ENCODE data around the gene CLIC5.

CLIC5 gene

DNA sequence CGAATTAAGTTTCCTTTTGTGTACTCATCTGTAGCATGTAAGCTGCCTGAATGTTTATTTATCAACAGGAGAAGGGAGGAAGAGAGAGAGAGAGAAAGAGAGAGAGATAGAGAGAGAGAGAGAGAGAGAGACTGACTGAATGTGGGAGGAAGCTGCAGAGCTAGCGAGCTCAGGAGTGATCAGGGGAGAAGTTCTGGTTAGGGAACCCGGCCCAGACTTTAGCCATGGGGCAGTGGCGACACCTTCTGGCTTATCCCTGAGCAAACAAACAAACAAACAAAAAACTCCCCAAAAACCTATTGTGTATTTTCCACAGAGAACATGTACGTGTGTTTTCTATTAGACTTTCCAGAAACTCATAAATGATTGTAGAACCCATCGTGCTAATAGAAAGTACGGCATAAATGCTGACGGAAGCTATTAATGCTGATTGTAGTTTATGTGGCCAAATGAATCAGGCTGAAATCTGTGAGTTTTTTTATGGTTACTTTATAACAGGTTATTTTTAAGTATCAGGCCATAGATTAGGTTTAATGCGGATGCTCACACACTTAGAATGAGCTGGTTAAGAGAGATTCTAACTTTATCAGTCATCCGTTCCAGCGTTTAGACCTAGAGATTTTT lies 92.8 kb downstream of the CLIC5 start:
- DNase-seq: peak; percentile 37

- no peak for DNase-seq
Measured at GRCh38 chr6:45921691-45922281, 93.9 kb downstream of the CLIC5 start.

DNA sequence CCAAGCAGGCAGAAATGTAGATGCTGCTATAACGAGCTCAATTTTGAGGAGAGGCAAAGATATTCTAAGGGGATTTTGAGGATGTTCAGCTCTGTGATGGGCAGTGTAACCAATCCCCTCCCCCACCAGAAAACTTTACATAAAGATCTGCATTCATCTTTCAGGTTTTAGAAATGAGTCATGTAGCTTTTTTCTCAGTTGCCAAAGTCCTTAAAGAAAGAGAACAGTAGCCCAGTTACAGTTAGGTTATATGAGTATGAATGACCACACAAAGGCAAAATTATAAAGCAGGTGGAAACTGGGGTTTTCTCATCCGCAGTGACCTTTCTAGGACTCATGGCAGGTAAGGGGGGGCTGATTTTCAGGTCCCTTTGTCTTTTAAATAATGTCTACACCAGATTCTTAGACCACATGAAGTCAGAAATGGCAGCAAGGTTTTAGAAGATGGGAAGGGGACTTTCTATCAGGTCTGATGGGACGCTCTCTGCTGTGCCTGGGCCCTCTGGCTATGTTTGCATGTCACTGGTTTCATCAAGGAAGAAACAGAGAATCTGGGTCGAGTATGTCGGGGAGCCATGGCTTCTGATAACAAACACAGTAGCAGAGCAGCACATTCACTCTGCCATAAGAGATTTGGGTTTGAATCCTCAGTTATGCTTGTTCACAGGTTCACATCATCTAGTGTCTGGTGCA lies 94.7 kb downstream of the CLIC5 start:
- DNase-seq: no peak

- no peak for DNase-seq
Measured at GRCh38 chr6:45917439-45917838, 98.2 kb downstream of the CLIC5 start.

DNA sequence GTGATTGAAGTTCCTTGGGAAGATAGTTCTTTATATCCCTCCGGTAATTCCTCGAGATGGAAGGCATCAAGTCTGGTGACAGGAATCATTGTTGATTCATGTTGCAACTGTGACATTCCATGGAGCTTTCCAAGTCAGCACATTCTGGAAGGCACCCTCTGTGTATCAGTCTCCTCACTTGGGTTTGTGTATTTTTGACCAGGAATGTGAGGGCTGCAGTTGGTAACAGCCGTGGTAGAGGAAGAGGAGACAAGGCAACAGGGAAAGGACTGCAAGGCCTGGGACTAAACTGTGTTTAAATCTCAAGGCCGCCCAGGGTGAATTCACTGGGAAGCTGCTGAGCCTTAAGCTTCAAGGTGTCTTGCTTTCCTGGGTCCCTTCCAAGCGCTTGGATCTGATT lies 99.0 kb downstream of the CLIC5 start:
- DNase-seq: no peak

GRCh38 chr6:45915780-45916468 lies 99.7 kb downstream of the CLIC5 start:
- no peak for DNase-seq

- DNase-seq: no peak
Measured at GRCh38 chr6:45911691-45912090, 104.0 kb downstream of the CLIC5 start.

GRCh38 chr6:45903959-45904358 lies 111.7 kb downstream of the CLIC5 start:
- no peak for DNase-seq

- no peak for DNase-seq
Measured at GRCh38 chr6:45902984-45903383, 112.7 kb downstream of the CLIC5 start.

- DNase-seq: no peak
Measured at GRCh38 chr6:45901767-45902650, 113.7 kb downstream of the CLIC5 start.

- no peak for DNase-seq
Measured at GRCh38 chr6:45900808-45901752, 114.6 kb downstream of the CLIC5 start.

DNA sequence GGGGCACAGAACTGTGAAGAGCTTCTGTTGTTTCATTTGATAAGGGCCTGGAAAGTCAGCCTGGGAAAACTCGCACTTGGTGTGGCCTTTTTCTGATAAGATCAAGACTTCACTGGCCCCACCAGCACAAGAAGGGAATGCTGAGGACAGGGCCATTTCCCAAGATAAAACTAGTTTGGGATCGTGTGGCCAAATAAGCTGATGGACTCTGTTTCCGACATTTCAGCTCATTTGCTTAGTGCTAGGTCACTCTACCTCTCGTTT lies 116.0 kb downstream of the CLIC5 start:
- no peak for DNase-seq

DNA sequence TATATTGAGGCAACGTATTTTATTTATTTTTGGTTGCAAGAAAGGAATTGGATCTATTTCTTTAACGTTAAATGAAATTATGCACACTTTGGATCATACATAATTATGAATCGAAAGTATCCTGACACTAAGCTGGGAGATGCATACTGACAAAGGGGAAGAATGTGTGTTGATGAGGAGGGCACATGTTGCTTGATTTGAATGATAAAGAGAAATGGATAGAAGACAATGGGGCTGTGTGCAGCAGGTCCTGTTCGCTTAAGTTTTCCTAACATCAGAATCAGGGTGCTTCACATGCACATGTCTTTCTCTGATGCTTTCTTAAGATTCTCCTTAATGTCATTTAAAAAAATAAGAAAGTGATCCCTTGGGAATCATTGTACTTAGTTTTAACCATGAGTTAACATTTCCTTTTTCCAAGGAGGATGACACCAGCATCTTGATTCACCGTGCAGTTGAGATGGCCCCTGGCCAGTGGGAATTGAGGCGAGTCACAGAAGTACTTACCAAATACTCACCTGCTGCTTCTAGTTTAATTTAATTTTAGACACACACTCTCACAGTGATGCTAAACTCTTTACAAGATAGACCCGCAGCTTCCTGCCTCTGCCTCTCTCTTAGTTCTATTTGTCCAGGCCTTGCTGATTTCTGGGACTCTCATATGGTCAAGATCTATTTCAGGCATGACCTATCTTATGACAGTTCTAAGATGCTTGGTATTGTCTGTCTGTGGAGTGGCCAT lies 116.5 kb downstream of the CLIC5 start:
- no peak for DNase-seq

GRCh38 chr6:45896783-45897441 lies 118.7 kb downstream of the CLIC5 start:
- no peak for DNase-seq

- DNase-seq: peak; percentile 39
Measured at GRCh38 chr6:45895569-45895968, 120.1 kb downstream of the CLIC5 start.

DNA sequence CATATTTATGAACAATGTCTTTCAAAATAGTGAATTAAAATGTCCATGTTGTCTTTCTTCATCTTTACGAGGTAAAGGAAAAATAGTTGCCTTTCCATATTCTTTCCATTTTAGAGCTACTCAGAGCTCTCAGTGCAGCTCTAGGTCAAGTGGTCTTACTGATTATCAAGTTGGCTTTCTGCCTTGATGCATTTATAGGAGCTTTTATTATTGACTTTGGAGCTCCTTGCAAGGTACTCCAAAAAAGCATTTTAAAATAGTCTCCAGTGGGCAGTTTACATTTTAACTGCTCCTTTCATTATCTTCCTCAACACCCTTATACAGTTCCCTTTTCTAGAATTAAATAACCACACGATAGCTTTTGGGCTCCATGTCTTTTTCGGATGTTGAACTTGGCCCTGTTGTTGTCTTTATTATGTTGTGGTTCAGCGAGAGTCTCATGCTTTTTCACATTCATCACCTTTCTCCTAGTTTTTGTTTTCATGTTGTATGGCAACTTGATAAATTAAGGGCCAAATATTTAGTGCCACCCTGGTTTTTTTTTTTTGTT lies 122.9 kb downstream of the CLIC5 start:
- no peak for DNase-seq

GRCh38 chr6:45892196-45892595 lies 123.5 kb downstream of the CLIC5 start:
- DNase-seq: no peak

- DNase-seq: no peak
Measured at GRCh38 chr6:45886776-45887175, 128.9 kb downstream of the CLIC5 start.

GRCh38 chr6:45884336-45884735 lies 131.3 kb downstream of the CLIC5 start:
- DNase-seq: no peak

DNA sequence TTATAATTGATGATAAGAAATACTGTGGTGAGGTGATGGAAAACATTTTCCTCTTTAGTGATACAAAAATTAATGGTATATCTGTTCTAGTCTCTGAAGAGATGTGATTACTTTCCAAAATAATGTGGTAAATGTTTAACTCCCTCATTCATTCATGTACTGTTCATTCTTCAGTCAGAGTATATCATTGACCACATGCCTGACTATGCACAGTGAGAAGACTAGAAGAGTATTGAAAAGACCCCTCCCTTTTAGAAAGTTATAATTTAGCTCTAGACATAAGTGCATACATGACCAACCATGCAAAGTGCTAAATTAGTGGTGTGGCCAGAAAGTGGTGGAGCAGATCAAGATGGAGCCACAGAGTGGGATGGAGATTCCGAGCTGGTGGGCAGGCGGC lies 133.0 kb downstream of the CLIC5 start:
- no peak for DNase-seq

Measured in CD4-positive, alpha-beta T cell treated with Interleukin-4 for 4 hours (primary cell).